ENCODE results near the gene WDFY3. TPM values are rescaled to one million over a fixed set of nuclear protein-coding genes. Genes with fewer than 3 reads are reported as not detected.

Gene WDFY3
- total RNA-seq, 1 donor from 2014 or later = 267 TPM

- Mint-ChIP-seq H3K36me3 (ENCODE audit: unreplicated experiment) (no peaks in the 10 kb centered on the region), H3K9me3 (ENCODE audit: unreplicated experiment) (peaks cover 22% of the 10 kb centered on the region), H3K4me1 (ENCODE audit: low read depth, unreplicated experiment) (peaks cover 34% of the 10 kb centered on the region), H3K4me3 (ENCODE audit: unreplicated experiment) (peak overlapping the region; percentile 98), H3K27ac (ENCODE audit: unreplicated experiment) (peak overlapping the region; percentile 99), H3K27me3 (ENCODE audit: unreplicated experiment) (peaks cover 19% of the 10 kb centered on the region)
- TF ChIP-seq CTCF (IDR thresholded peaks at IDR 0.05; ENCODE audit: partially characterized antibody, unreplicated experiment) = no peak
- DNase-seq = no peak
Observed at GRCh38 chr4:84968925-84969324, 2.4 kb upstream of the WDFY3 start.

GRCh38 chr4:84967243-84967690 lies 777 bp upstream of the WDFY3 start:
- peak overlapping the region; percentile 93 for H3K4me3 Mint-ChIP-seq (ENCODE audit: unreplicated experiment)
- H3K9me3 Mint-ChIP-seq (ENCODE audit: unreplicated experiment) = peaks cover 22% of the 10 kb centered on the region
- no peak for DNase-seq
- H3K27ac Mint-ChIP-seq (ENCODE audit: unreplicated experiment) = peak overlapping the region; percentile 99
- peaks cover 19% of the 10 kb centered on the region for H3K27me3 Mint-ChIP-seq (ENCODE audit: unreplicated experiment)
- H3K4me1 Mint-ChIP-seq (ENCODE audit: low read depth, unreplicated experiment) = peaks cover 32% of the 10 kb centered on the region
- H3K36me3 Mint-ChIP-seq (ENCODE audit: unreplicated experiment) = no peaks in the 10 kb centered on the region
- TF ChIP-seq CTCF (IDR thresholded peaks at IDR 0.05; ENCODE audit: partially characterized antibody, unreplicated experiment) = no peak

- peaks cover 19% of the 10 kb centered on the region for H3K27me3 Mint-ChIP-seq (ENCODE audit: unreplicated experiment)
- no peak for TF ChIP-seq CTCF (IDR thresholded peaks at IDR 0.05; ENCODE audit: partially characterized antibody, unreplicated experiment)
- H3K4me3 Mint-ChIP-seq (ENCODE audit: unreplicated experiment) = peak overlapping the region; percentile 90
- peak overlapping the region; percentile 97 for H3K27ac Mint-ChIP-seq (ENCODE audit: unreplicated experiment)
- peak; percentile 80 for DNase-seq
- H3K9me3 Mint-ChIP-seq (ENCODE audit: unreplicated experiment) = peaks cover 22% of the 10 kb centered on the region
- H3K36me3 Mint-ChIP-seq (ENCODE audit: unreplicated experiment) = no peaks in the 10 kb centered on the region
- H3K4me1 Mint-ChIP-seq (ENCODE audit: low read depth, unreplicated experiment) = peaks cover 26% of the 10 kb centered on the region
Observed at GRCh38 chr4:84965553-84966381, 723 bp downstream of the WDFY3 start.

- H3K27ac Mint-ChIP-seq (ENCODE audit: unreplicated experiment) = peak overlapping the region; percentile 97
- peaks cover 23% of the 10 kb centered on the region for H3K4me1 Mint-ChIP-seq (ENCODE audit: low read depth, unreplicated experiment)
Observed at GRCh38 chr4:84964995-84965552, 1.4 kb downstream of the WDFY3 start.

More at GRCh38 chr4:84964995-84965552, 1.4 kb downstream of the WDFY3 start:
- TF ChIP-seq CTCF (IDR thresholded peaks at IDR 0.05; ENCODE audit: partially characterized antibody, unreplicated experiment) = no peak
- Mint-ChIP-seq H3K9me3 (ENCODE audit: unreplicated experiment) (peaks cover 22% of the 10 kb centered on the region), H3K4me3 (ENCODE audit: unreplicated experiment) (peak overlapping the region; percentile 90), H3K27me3 (ENCODE audit: unreplicated experiment) (peaks cover 19% of the 10 kb centered on the region), H3K36me3 (ENCODE audit: unreplicated experiment) (no peaks in the 10 kb centered on the region)
- DNase-seq = no peak

Data from glutamatergic neuron (in vitro differentiated cells).